Tibial nerve (tissue), 4 donors: ENCODE measurements around the gene RRAS. TPM values are rescaled to one million over a fixed set of nuclear protein-coding genes. Genes with fewer than 3 reads are reported as not detected.
A peak's percentile ranks its signal among the peaks of the same experiment; 100 is the strongest.

Experiments
- DNase-seq, 2 donors: peaks; one replicate each; pipeline ENCODE4 v3.0.0-alpha.2; 2019; ENCODE audit warnings: low spot score in 2 of 2
- H3K27ac ChIP-seq, 4 donors: fragments of 200-600 bp; sonication (generic) in 3 of 4; one replicate each; pipeline ENCODE4 v1.5.1; 2017 to 2019; ENCODE audit warnings: mild to moderate bottlenecking in 1 of 4
- H3K27me3 ChIP-seq, 2 donors: fragments of 200-600 bp; sonication (generic) in 1 of 2; one replicate each; pipeline versions ENCODE4 v1.5.1 to v1.6.0; 2017 to 2019
- H3K36me3 ChIP-seq, 3 donors: fragments of 200-600 bp; sonication (generic); one replicate each; pipeline ENCODE4 v1.5.1; 2018 to 2019
- H3K4me1 ChIP-seq, 4 donors: fragments of 200-600 bp; sonication (generic) in 3 of 4; one replicate each; pipeline ENCODE4 v1.5.1; 2017 to 2019
- H3K4me3 ChIP-seq, 4 donors: fragments of 200-600 bp; sonication (generic) in 3 of 4; one replicate each; pipeline ENCODE4 v1.5.1; 2017 to 2019; ENCODE audit warnings: mild to moderate bottlenecking in 1 of 4, moderate library complexity in 1 of 4
- H3K9me3 ChIP-seq, 4 donors: fragments of 200-600 bp; sonication (generic) in 3 of 4; one replicate each; pipeline ENCODE4 v1.5.1; 2017 to 2019
- EP300 ChIP-seq, 2 donors: sonication (generic); formaldehyde crosslinking; IDR thresholded peaks; one replicate each; pipeline ENCODE4 v1.6.1; 2017; ENCODE audit warnings: antibody characterized with exemption in 2 of 2, mild to moderate bottlenecking in 1 of 2
- POLR2A ChIP-seq, 2 donors: fragments of 450-650 bp; IDR thresholded peaks; one replicate each; pipeline ENCODE4 v1.6.1; 2017; ENCODE audit warnings: antibody characterized with exemption in 2 of 2, mild to moderate bottlenecking in 2 of 2, moderate library complexity in 2 of 2
- WGBS, 2 donors: methylation state at CpG; one replicate each; pipeline ENCODE4 v1.1.5; 2018; 5-methylcytosine and 5-hydroxymethylcytosine counted together
- total RNA-seq, 4 donors: library from RNA; depleted of rRNA; stranded (reverse); fragments of >200 nt; gene quantifications; one replicate each; pipeline ENCODE4 v1.1.0, GENCODE V29; 2016
- TF ChIP-seq, protein P1 (sequence below), 5 experiments: fragments of 200-600 bp in 3 of 5; fragments of 450-650 bp in 2 of 5; sonication (generic) in 3 of 5; IDR thresholded peaks; one replicate each; pipeline ENCODE4 v1.5.1; 2016 to 2019; ENCODE audit warnings: antibody characterized with exemption in 5 of 5, mild to moderate bottlenecking in 3 of 5, moderate library complexity in 2 of 5

RRAS gene
- total RNA-seq, 4 donors from 2014 or later = 81.6 to 190 (median 162) TPM

DNA sequence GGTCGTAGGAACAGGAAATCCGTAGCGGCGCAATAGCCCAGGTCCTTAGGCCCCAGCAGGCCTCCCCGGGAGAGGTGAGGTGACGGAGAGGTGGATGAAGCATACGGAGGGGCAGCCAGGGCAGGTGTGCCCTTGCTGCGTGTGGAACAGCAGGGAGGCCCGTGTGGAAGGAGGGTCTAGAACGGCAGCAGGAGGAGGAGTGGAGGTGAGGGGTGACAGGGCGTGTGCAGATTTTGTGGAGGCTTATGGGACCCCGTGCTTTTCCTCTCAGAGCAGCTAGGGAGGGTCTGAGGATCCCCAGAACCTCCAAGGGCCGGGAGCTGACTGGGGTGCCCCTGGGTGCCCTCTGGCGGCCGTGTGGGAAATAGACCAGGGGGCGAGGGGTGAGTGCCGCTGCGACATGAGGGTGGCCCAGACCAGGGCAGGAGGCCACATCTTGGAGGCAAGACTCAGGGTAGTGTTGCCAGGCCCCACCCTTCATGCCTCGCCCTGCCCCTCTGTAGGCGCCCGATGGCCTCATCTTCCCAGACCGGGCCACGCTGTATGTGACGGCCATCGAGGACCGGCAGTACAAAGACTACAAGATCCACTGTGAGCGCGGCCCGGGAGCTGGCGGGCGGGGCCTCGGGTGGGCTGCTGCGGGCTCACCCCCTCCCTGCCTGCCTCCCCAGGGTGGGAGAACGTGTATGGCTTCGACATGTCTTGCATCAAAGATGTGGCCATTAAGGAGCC lies 44.5 kb upstream of the RRAS start:
- TF ChIP-seq POLR2A (IDR thresholded peaks at IDR 0.05) (no peak), EP300 (IDR thresholded peaks at IDR 0.05) (no peak)
- TF ChIP-seq, protein P1, sequence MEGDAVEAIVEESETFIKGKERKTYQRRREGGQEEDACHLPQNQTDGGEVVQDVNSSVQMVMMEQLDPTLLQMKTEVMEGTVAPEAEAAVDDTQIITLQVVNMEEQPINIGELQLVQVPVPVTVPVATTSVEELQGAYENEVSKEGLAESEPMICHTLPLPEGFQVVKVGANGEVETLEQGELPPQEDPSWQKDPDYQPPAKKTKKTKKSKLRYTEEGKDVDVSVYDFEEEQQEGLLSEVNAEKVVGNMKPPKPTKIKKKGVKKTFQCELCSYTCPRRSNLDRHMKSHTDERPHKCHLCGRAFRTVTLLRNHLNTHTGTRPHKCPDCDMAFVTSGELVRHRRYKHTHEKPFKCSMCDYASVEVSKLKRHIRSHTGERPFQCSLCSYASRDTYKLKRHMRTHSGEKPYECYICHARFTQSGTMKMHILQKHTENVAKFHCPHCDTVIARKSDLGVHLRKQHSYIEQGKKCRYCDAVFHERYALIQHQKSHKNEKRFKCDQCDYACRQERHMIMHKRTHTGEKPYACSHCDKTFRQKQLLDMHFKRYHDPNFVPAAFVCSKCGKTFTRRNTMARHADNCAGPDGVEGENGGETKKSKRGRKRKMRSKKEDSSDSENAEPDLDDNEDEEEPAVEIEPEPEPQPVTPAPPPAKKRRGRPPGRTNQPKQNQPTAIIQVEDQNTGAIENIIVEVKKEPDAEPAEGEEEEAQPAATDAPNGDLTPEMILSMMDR (IDR thresholded peaks at IDR 0.05) = peak in 2 of 5 experiments; percentile 11 to 31
- Histone ChIP-seq H3K36me3 (peaks cover 0 to 81% (median 30%) of the 10 kb centered on the region in 3 donors), H3K27ac (no peak overlapping the region), H3K9me3 (no peaks in the 10 kb centered on the region), H3K27me3 (peaks cover 0 to under 1% of the 10 kb centered on the region in 2 donors), H3K4me1 (peaks cover 0 to 24% (median 14%) of the 10 kb centered on the region in 4 donors), H3K4me3 (no peak overlapping the region)
- DNase-seq = no peak
- 76 to 79% methylated on average over 26 to 34 of the region's 35 CpGs for WGBS, 2 donors

DNA sequence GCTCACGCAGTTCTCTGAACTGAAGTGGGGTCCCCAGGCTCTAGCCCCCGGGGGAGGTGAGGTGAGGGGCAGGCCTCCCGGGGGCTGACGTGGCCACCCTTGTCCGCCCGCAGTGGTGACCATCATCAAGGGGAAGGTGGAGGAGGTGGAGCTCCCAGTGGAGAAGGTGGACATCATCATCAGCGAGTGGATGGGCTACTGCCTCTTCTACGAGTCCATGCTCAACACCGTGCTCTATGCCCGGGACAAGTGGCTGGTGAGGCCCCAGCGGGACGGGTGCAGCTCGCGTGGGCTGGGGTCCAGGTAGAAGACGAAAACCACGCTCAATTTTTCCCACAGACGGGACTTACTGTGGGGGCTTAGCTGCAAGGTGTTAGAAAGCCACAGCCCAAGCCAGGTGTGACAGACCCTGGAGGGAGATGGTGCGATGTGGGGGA lies 43.9 kb upstream of the RRAS start:
- H3K9me3 ChIP-seq = no peaks in the 10 kb centered on the region
- H3K4me1 ChIP-seq = peaks cover 0 to 26% (median 15%) of the 10 kb centered on the region in 4 donors
- WGBS, 2 donors = 89 to 92% methylated on average over 18 of the region's 18 CpGs
- TF ChIP-seq, protein P1 (IDR thresholded peaks at IDR 0.05) = no peak
- TF ChIP-seq POLR2A (IDR thresholded peaks at IDR 0.05) = no peak
- no peak for TF ChIP-seq EP300 (IDR thresholded peaks at IDR 0.05)
- H3K27me3 ChIP-seq = no peaks in the 10 kb centered on the region
- H3K4me3 ChIP-seq = no peak overlapping the region
- H3K36me3 ChIP-seq = peaks cover 0 to 80% (median 30%) of the 10 kb centered on the region in 3 donors
- DNase-seq = no peak
- no peak overlapping the region for H3K27ac ChIP-seq

DNA sequence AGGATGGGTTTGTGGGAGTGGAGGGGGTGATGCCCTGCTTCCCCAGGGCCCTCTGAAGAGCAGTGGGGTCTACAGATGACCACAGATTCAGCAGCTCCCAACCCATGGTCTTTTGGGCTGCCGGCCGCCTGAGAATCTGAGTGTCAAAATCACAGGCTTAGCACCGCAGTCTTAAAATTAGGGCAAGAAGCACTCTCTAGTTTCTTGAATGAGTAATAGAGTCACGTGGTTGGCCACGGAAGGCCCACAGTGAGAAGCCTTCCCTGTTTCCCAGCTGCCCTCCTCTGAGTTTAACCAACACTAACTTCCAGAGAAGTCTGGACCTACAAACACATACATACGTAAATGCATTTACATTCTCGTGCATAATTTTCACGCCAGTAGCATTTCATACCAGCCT lies 42.3 kb upstream of the RRAS start:
- H3K27me3 ChIP-seq = no peaks in the 10 kb centered on the region
- peaks cover 0 to 65% (median 30%) of the 10 kb centered on the region in 3 donors for H3K36me3 ChIP-seq
- H3K4me3 ChIP-seq = no peak overlapping the region
- peaks cover 0 to 40% (median 25%) of the 10 kb centered on the region in 4 donors for H3K4me1 ChIP-seq
- WGBS, 2 donors = 85 to 88% methylated on average over 8 of the region's 8 CpGs
- DNase-seq = no peak
- H3K9me3 ChIP-seq = no peaks in the 10 kb centered on the region
- no peak overlapping the region for H3K27ac ChIP-seq
- TF ChIP-seq, protein P1 (IDR thresholded peaks at IDR 0.05) = no peak
- TF ChIP-seq POLR2A (IDR thresholded peaks at IDR 0.05) (no peak), EP300 (IDR thresholded peaks at IDR 0.05) (no peak)

DNA sequence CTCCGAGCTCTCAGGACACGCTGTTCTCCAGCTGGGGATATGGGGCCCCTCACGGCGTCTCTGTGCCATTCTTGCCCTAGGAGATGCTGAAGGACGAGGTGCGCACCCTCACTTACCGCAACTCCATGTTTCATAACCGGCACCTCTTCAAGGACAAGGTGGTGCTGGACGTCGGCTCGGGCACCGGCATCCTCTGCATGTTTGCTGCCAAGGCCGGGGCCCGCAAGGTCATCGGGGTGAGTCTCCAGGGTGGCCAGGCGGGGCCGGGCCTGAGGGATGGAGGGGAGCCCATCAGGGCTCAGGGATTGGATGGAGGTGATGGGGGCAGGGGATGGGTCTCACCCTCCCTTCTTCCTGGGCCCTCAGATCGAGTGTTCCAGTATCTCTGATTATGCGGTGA lies 41.9 kb upstream of the RRAS start:
- Histone ChIP-seq H3K4me1 (peaks cover 0 to 40% (median 25%) of the 10 kb centered on the region in 4 donors), H3K27me3 (no peaks in the 10 kb centered on the region), H3K9me3 (no peaks in the 10 kb centered on the region), H3K27ac (no peak overlapping the region), H3K36me3 (peaks cover 0 to 60% (median 30%) of the 10 kb centered on the region in 3 donors), H3K4me3 (no peak overlapping the region)
- WGBS, 2 donors = 88 to 89% methylated on average over 19 of the region's 19 CpGs
- TF ChIP-seq POLR2A (IDR thresholded peaks at IDR 0.05) (no peak), EP300 (IDR thresholded peaks at IDR 0.05) (no peak)
- TF ChIP-seq, protein P1 (IDR thresholded peaks at IDR 0.05) = no peak
- DNase-seq = no peak
